CD4-positive, alpha-beta T cell (primary cell): ENCODE results near the gene CGB7. TPM values are rescaled to one million over a fixed set of nuclear protein-coding genes. Genes with fewer than 3 reads are reported as not detected.

Experiments used
- ATAC-seq: fragments of 200-7000 bp; cut with Tn5 transposase; one replicate; pipeline ENCODE4 v1.10.0; 2022; ENCODE audit warnings: mild to moderate bottlenecking; ENCODE audit not compliant: poor library complexity
- CTCF ChIA-PET: fragments of 350-600 bp; sonication (Branson Sonifier 250); formaldehyde crosslinking; loops from one replicate; lab custom pipeline; 2021; ENCODE audit warnings: antibody characterized with exemption, inconsistent platforms; lab: Charles Lee
- POLR2A ChIA-PET: fragments of 350-600 bp; sonication (Branson Sonifier 250); formaldehyde crosslinking; loops from one replicate; lab custom pipeline; 2021; ENCODE audit warnings: antibody characterized with exemption, inconsistent platforms; lab: Charles Lee
- DNase-seq, 14 experiments: peaks; one replicate each; pipeline ENCODE4 v3.0.0-alpha.2; 2013 to 2020; ENCODE audit warnings: mixed read lengths in 2 of 14
- H3K27ac ChIP-seq, 2 donors: one replicate each; pipeline versions ENCODE4 v1.5.1 to v1.7.0; 2013; ENCODE audit warnings: low read length in 2 of 2, low read depth in 1 of 2, mild to moderate bottlenecking in 1 of 2
- H3K27me3 ChIP-seq, 2 experiments: 1 replicate in 1 of 2; 2 replicates in 1 of 2; pipeline versions ENCODE4 v1.6.1 to v1.7.0; 2013; ENCODE audit warnings: low read length in 2 of 2, control low read depth in 1 of 2, mild to moderate bottlenecking in 1 of 2, moderate library complexity in 1 of 2; ENCODE audit not compliant: insufficient read depth in 2 of 2, control insufficient read depth in 1 of 2
- H3K36me3 ChIP-seq: one replicate; pipeline ENCODE4 v1.6.1; 2013; ENCODE audit warnings: low read length, control low read depth; ENCODE audit not compliant: insufficient read depth
- H3K4me1 ChIP-seq: one replicate; pipeline ENCODE4 v1.6.1; 2013; ENCODE audit warnings: low read length, control low read depth; ENCODE audit not compliant: insufficient read depth
- H3K4me3 ChIP-seq: one replicate; pipeline ENCODE4 v1.5.1; 2013; ENCODE audit warnings: mild to moderate bottlenecking, low read length, moderate library complexity
- H3K9me3 ChIP-seq, 2 experiments: 1 replicate in 1 of 2; 2 replicates in 1 of 2; pipeline versions ENCODE4 v1.6.1 to v1.7.0; 2013; ENCODE audit warnings: low read length in 2 of 2, mild to moderate bottlenecking in 2 of 2, control low read depth in 1 of 2, moderate library complexity in 1 of 2; ENCODE audit not compliant: control insufficient read depth in 1 of 2, insufficient read depth in 1 of 2
- H3K27ac Mint-ChIP-seq: one replicate; pipeline ENCODE4 v1.8.0; 2020; ENCODE audit warnings: mixed read lengths
- H3K27me3 Mint-ChIP-seq: one replicate; pipeline ENCODE4 v1.8.0; 2021; ENCODE audit warnings: mixed read lengths
- H3K36me3 Mint-ChIP-seq: one replicate; pipeline ENCODE4 v1.8.0; 2021; ENCODE audit warnings: low read depth, mixed read lengths
- H3K4me1 Mint-ChIP-seq: one replicate; pipeline ENCODE4 v1.8.0; 2021; ENCODE audit warnings: low read depth, mixed read lengths
- H3K4me3 Mint-ChIP-seq: one replicate; pipeline ENCODE4 v1.8.0; 2020; ENCODE audit warnings: mild to moderate bottlenecking, mixed read lengths
- H3K9me3 Mint-ChIP-seq: one replicate; pipeline ENCODE4 v1.8.0; 2020; ENCODE audit warnings: mixed read lengths
- CTCF ChIP-seq: fragments of 200-600 bp; IDR thresholded peaks from one replicate; pipeline ENCODE4 v1.8.0; 2022; ENCODE audit warnings: antibody characterized with exemption, mild to moderate bottlenecking
- intact Hi-C, 2 experiments: fragments of 100-400 bp; cut with DNase I in 1 of 2; cut with micrococcal nuclease in 1 of 2; formaldehyde crosslinking; loops; one replicate each; pipeline versions ENCODE4 v1.15.1 to v1.9.0; 2023 to 2025; cut with DNase I, micrococcal nuclease
- total RNA-seq, 174 experiments: library from RNA in 2 of 174; stranded (reverse) in 2 of 174; gene quantifications; one replicate each; pipeline ENCODE4 v1.2.3 and lab custom pipeline; 2021 to 2026

CGB7 gene
- total RNA-seq, 2 experiments from 2014 or later: not detected

GRCh38 chr19:49092686-49093085 lies 35.1 kb upstream of the CGB7 start:
- Mint-ChIP-seq H3K4me1 (peaks cover 34% of the 10 kb centered on the region), H3K4me3 (no peak overlapping the region), H3K27me3 (no peaks in the 10 kb centered on the region), H3K27ac (no peak overlapping the region), H3K9me3 (no peaks in the 10 kb centered on the region), H3K36me3 (peaks cover 85% of the 10 kb centered on the region)
- no peak for DNase-seq
- H3K4me3 ChIP-seq: no peak overlapping the region
- no peaks in the 10 kb centered on the region for H3K9me3 ChIP-seq
- ChIA-PET POLR2A (no interaction called here), CTCF (interaction anchor here (1.2 kb wide), 1 partner anchor 14 kb away, joined by 6 read pairs; no protein-coding TSS in a partner anchor)
- H3K4me1 ChIP-seq: peaks cover 28% of the 10 kb centered on the region
- H3K27ac ChIP-seq: no peak overlapping the region
- H3K27me3 ChIP-seq: no peaks in the 10 kb centered on the region
- peaks cover 81% of the 10 kb centered on the region for H3K36me3 ChIP-seq
- ATAC-seq: no peak
- intact Hi-C loops: no loop called here
- TF ChIP-seq CTCF: no peak

- POLR2A ChIA-PET: no interaction called here
- H3K4me3 Mint-ChIP-seq: peak overlapping the region; percentile 48
Observed at GRCh38 chr19:49091391-49092038, 34.0 kb upstream of the CGB7 start.

GRCh38 chr19:49086296-49086695 lies 28.7 kb upstream of the CGB7 start:
- Histone ChIP-seq H3K27ac (peak overlapping the region in 1 of 2 donors; percentile 16), H3K4me1 (peaks cover 47% of the 10 kb centered on the region), H3K36me3 (peaks cover 29% of the 10 kb centered on the region), H3K27me3 (no peaks in the 10 kb centered on the region), H3K4me3 (peak overlapping the region; percentile 94), H3K9me3 (no peaks in the 10 kb centered on the region)
- CTCF ChIA-PET: interaction anchor here (0.7 to 4.5 kb wide), 3 partner anchors 12 to 66 kb away, joined by 4 to 24 read pairs (median 6); partner anchors contain the start of gene LIN7B
- H3K4me3 Mint-ChIP-seq: peak overlapping the region; percentile 86
- POLR2A ChIA-PET: interaction anchor here (0.7 kb wide), 1 partner anchor 126 kb away, joined by 3 read pairs; no protein-coding TSS in a partner anchor
- peak overlapping the region; percentile 87 for H3K27ac Mint-ChIP-seq
- ATAC-seq (no peak), DNase-seq (no peak)
- H3K9me3 Mint-ChIP-seq: no peaks in the 10 kb centered on the region
- intact Hi-C loops: loop anchor here in 1 of 2 experiments (10.0 kb wide), 2 partner anchors 399 to 1719 kb away; partner anchors contain the start of gene RPL13A
- TF ChIP-seq CTCF: no peak
- H3K36me3 Mint-ChIP-seq: peaks cover 54% of the 10 kb centered on the region
- H3K4me1 Mint-ChIP-seq: peaks cover 38% of the 10 kb centered on the region
- H3K27me3 Mint-ChIP-seq: peaks cover 3% of the 10 kb centered on the region

More at GRCh38 chr19:49091391-49092038, 34.0 kb upstream of the CGB7 start:
- peaks cover 37% of the 10 kb centered on the region for H3K4me1 Mint-ChIP-seq
- no peaks in the 10 kb centered on the region for H3K9me3 Mint-ChIP-seq
- peaks cover 36% of the 10 kb centered on the region for H3K4me1 ChIP-seq
- no peak overlapping the region for H3K4me3 ChIP-seq
- H3K36me3 Mint-ChIP-seq: peaks cover 82% of the 10 kb centered on the region
- no peak for ATAC-seq
- peak overlapping the region; percentile 36 for H3K27ac Mint-ChIP-seq
- H3K27ac ChIP-seq: no peak overlapping the region
- no peaks in the 10 kb centered on the region for H3K9me3 ChIP-seq
- H3K27me3 ChIP-seq: no peaks in the 10 kb centered on the region
- no peak for TF ChIP-seq CTCF
- intact Hi-C loops: no loop called here
- no peaks in the 10 kb centered on the region for H3K27me3 Mint-ChIP-seq
- DNase-seq: peak in 1 of 14 experiments; percentile 56
- H3K36me3 ChIP-seq: peaks cover 74% of the 10 kb centered on the region
- CTCF ChIA-PET: no interaction called here
